NCI-H460 (cell line): ENCODE data around the gene TMPRSS2. TPM values are rescaled to one million over a fixed set of nuclear protein-coding genes. Genes with fewer than 3 reads are reported as not detected.

Source experiments
- DNase-seq: peaks from one replicate; pipeline ENCODE4 v3.0.0-alpha.2; 2016; ENCODE audit warnings: low read depth; ENCODE audit errors: extremely low read depth
- polyA plus RNA-seq: library from polyadenylated mRNA; depleted of rRNA; stranded (reverse); fragments of >200 nt; gene quantifications from 2 replicates; pipeline ENCODE4 v1.2.3, GENCODE V29; 2014; cell fraction: nucleus; rRNA removed
- total RNA-seq: library from RNA; depleted of rRNA; stranded (reverse); fragments of >200 nt; shearing (Covaris generic); gene quantifications from 2 replicates; pipeline ENCODE4 v1.2.3, GENCODE V29; 2014; rRNA removed

The TMPRSS2 gene
- not detected in 2 replicates for total RNA-seq
- polyA plus RNA-seq = not detected in 2 replicates

- no peak for DNase-seq
Measured at GRCh38 chr21:41507521-41508414, at the start of gene TMPRSS2. Gene TMPRSS2 (minus strand): TSS chr21:41508158. CDS start chr21:41498133, 10,025 bp downstream.

GRCh38 chr21:41555057-41555456 is 47.1 kb upstream of the TMPRSS2 start:
- DNase-seq = no peak

GRCh38 chr21:41552254-41552653 is 44.3 kb upstream of the TMPRSS2 start:
- DNase-seq = no peak

GRCh38 chr21:41548781-41549180 is 40.8 kb upstream of the TMPRSS2 start:
- no peak for DNase-seq

- no peak for DNase-seq
Measured at GRCh38 chr21:41547111-41547510, 39.2 kb upstream of the TMPRSS2 start.

- DNase-seq = no peak
Measured at GRCh38 chr21:41545500-41546359, 37.8 kb upstream of the TMPRSS2 start.

GRCh38 chr21:41542727-41543126 is 34.8 kb upstream of the TMPRSS2 start:
- no peak for DNase-seq

- DNase-seq = no peak
Measured at GRCh38 chr21:41537356-41537755, 29.4 kb upstream of the TMPRSS2 start.

- DNase-seq = no peak
Measured at GRCh38 chr21:41536827-41537103, 28.8 kb upstream of the TMPRSS2 start.

GRCh38 chr21:41536076-41536826 is 28.3 kb upstream of the TMPRSS2 start:
- DNase-seq = no peak

GRCh38 chr21:41530366-41530765 is 22.4 kb upstream of the TMPRSS2 start:
- DNase-seq = no peak

- DNase-seq = no peak
Measured at GRCh38 chr21:41529769-41530168, 21.8 kb upstream of the TMPRSS2 start.

- DNase-seq = no peak
Measured at GRCh38 chr21:41526478-41527087, 18.6 kb upstream of the TMPRSS2 start.

GRCh38 chr21:41523175-41523574 is 15.2 kb upstream of the TMPRSS2 start:
- no peak for DNase-seq

- DNase-seq = no peak
Measured at GRCh38 chr21:41521489-41522027, 13.6 kb upstream of the TMPRSS2 start.

GRCh38 chr21:41520560-41521442 is 12.8 kb upstream of the TMPRSS2 start:
- no peak for DNase-seq

GRCh38 chr21:41519806-41520559 is 12.0 kb upstream of the TMPRSS2 start:
- no peak for DNase-seq

- no peak for DNase-seq
Measured at GRCh38 chr21:41518757-41519156, 10.8 kb upstream of the TMPRSS2 start.
